ENCODE data around the gene FGF4.

- TF ChIP-seq SP1 (IDR thresholded peaks at IDR 0.05) (no peak), FOXK2 (IDR thresholded peaks at IDR 0.05) (no peak), NFRKB (IDR thresholded peaks at IDR 0.05) (no peak), FOXA1 (IDR thresholded peaks at IDR 0.05) (no peak), FOXM1 (IDR thresholded peaks at IDR 0.05; ENCODE audit: borderline replicate concordance) (no peak), BHLHE40 (IDR thresholded peaks at IDR 0.05; ENCODE audit: borderline replicate concordance) (no peak), ELF4 (IDR thresholded peaks at IDR 0.05) (no peak)
Measured at GRCh38 chr11:69797156-69797555, 22.0 kb upstream of the FGF4 start.

All from HEK293T (cell line).